GM12891 (cell line): Measurements from ENCODE around the gene DRD5.

Experiments used
- POLR2A ChIP-seq: IDR thresholded peaks from 2 replicates; pipeline ENCODE4 v1.6.1; 2011; ENCODE audit warnings: low read depth, low read length, control low read depth
- POU2F2 ChIP-seq: IDR thresholded peaks from 2 replicates; pipeline ENCODE4 v1.6.1; 2011; ENCODE audit warnings: low read depth, mild to moderate bottlenecking, control low read depth, low read length, moderate library complexity
- SPI1 ChIP-seq: IDR thresholded peaks from 2 replicates; pipeline ENCODE4 v1.6.1; 2011; ENCODE audit warnings: low read depth, low read length, control low read depth

DNA sequence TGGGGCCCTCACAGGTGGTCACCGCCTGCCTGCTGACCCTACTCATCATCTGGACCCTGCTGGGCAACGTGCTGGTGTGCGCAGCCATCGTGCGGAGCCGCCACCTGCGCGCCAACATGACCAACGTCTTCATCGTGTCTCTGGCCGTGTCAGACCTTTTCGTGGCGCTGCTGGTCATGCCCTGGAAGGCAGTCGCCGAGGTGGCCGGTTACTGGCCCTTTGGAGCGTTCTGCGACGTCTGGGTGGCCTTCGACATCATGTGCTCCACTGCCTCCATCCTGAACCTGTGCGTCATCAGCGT is 652 bp downstream of the DRD5 start:
- TF ChIP-seq POU2F2 = no peak
- TF ChIP-seq POLR2A = no peak
- TF ChIP-seq SPI1 = no peak
